GM23338 (cell line): ENCODE data around the gene DIAPH3. TPM values are rescaled to one million over a fixed set of nuclear protein-coding genes. Genes with fewer than 3 reads are reported as not detected.

ENCODE experiments used
- ATAC-seq: fragments of 200-7000 bp; cut with Tn5 transposase; 3 replicates; pipeline ENCODE4 v1.9.1; 2020
- DNase-seq: peaks from one replicate; pipeline ENCODE4 v3.0.0-alpha.2; 2015; ENCODE audit warnings: low spot score
- H2AFZ ChIP-seq: fragments of 200-600 bp; sonication (generic); 2 replicates; pipeline ENCODE4 v1.8.0; 2016; ENCODE audit warnings: antibody characterized with exemption, mild to moderate bottlenecking, moderate library complexity
- H3F3A ChIP-seq: fragments of 200-600 bp; sonication (generic); replicated peaks from 2 replicates; pipeline ENCODE4 v1.8.0; 2017; ENCODE audit warnings: antibody characterized with exemption, mixed run types, low read depth
- H3K27ac ChIP-seq: fragments of 200-600 bp; sonication (generic); 2 replicates; pipeline ENCODE4 v1.6.1; 2016; ENCODE audit warnings: low read depth
- H3K27me3 ChIP-seq: fragments of 200-600 bp; sonication (generic); 2 replicates; pipeline ENCODE4 v1.8.0; 2016; ENCODE audit warnings: mild to moderate bottlenecking, mixed run types, moderate library complexity; ENCODE audit not compliant: insufficient read depth
- H3K36me3 ChIP-seq: fragments of 200-600 bp; sonication (generic); 2 replicates; pipeline ENCODE4 v1.8.0; 2016; ENCODE audit warnings: mild to moderate bottlenecking; ENCODE audit not compliant: insufficient read depth
- H3K4me1 ChIP-seq: fragments of 200-600 bp; sonication (generic); 2 replicates; pipeline ENCODE4 v1.8.0; 2016; ENCODE audit warnings: mild to moderate bottlenecking, moderate library complexity; ENCODE audit not compliant: insufficient read depth
- H3K4me2 ChIP-seq: fragments of 200-600 bp; sonication (generic); 2 replicates; pipeline ENCODE4 v1.7.1; 2017; ENCODE audit warnings: mixed run types
- H3K4me3 ChIP-seq: fragments of 200-600 bp; sonication (generic); 2 replicates; pipeline ENCODE4 v1.6.1; 2016; ENCODE audit warnings: mixed run types
- H3K79me2 ChIP-seq: fragments of 200-600 bp; sonication (generic); replicated peaks from 2 replicates; pipeline ENCODE4 v1.8.0; 2017; ENCODE audit warnings: mild to moderate bottlenecking; ENCODE audit not compliant: insufficient read depth
- H3K9me2 ChIP-seq: fragments of 200-600 bp; sonication (generic); 2 replicates; pipeline ENCODE4 v1.8.0; 2017; ENCODE audit not compliant: insufficient read depth
- H4K20me1 ChIP-seq: fragments of 200-600 bp; sonication (generic); replicated peaks from 2 replicates; pipeline ENCODE4 v1.8.0; 2017; ENCODE audit warnings: mild to moderate bottlenecking; ENCODE audit not compliant: insufficient read depth
- H3K27ac Mint-ChIP-seq: 2 replicates; pipeline ENCODE4 v1.8.0; 2020; ENCODE audit warnings: inconsistent platforms, mild to moderate bottlenecking, moderate library complexity, mixed read lengths
- H3K27me3 Mint-ChIP-seq: 3 replicates; pipeline ENCODE4 v1.8.0; 2022; ENCODE audit warnings: low read depth, mild to moderate bottlenecking, moderate library complexity, mixed read lengths, inconsistent platforms; ENCODE audit not compliant: insufficient read depth, poor library complexity
- H3K36me3 Mint-ChIP-seq: 3 replicates; pipeline ENCODE4 v1.8.0; 2021; ENCODE audit warnings: low read depth, mild to moderate bottlenecking, inconsistent platforms, moderate library complexity, mixed read lengths
- H3K4me1 Mint-ChIP-seq: 3 replicates; pipeline ENCODE4 v1.8.0; 2020; ENCODE audit warnings: mild to moderate bottlenecking, inconsistent platforms, mixed read lengths
- H3K4me3 Mint-ChIP-seq: 3 replicates; pipeline ENCODE4 v1.8.0; 2021; ENCODE audit warnings: moderate library complexity, mild to moderate bottlenecking, inconsistent platforms, mixed read lengths
- H3K9me3 Mint-ChIP-seq: 3 replicates; pipeline ENCODE4 v1.8.0; 2020; ENCODE audit warnings: moderate library complexity, mild to moderate bottlenecking, inconsistent platforms, mixed read lengths
- CREB1 ChIP-seq: fragments of 250-450 bp; sonication (Bioruptor Pico); IDR thresholded peaks from 2 replicates; pipeline ENCODE4 v1.5.0; 2020; ENCODE audit warnings: low read depth, mild to moderate bottlenecking, moderate library complexity
- STAT1 ChIP-seq: IDR thresholded peaks from one replicate; pipeline ENCODE4 v1.6.1; 2016; ENCODE audit warnings: antibody characterized with exemption; ENCODE audit not compliant: unreplicated experiment
- ZNF114 ChIP-seq: fragments of 250-450 bp; sonication (Bioruptor Pico); IDR thresholded peaks from 2 replicates; pipeline ENCODE4 v1.5.0; 2020; ENCODE audit warnings: mild to moderate bottlenecking, moderate library complexity
- ZNF462 ChIP-seq: fragments of 250-450 bp; sonication (Bioruptor Pico); IDR thresholded peaks from 2 replicates; pipeline ENCODE4 v1.5.0; 2020; ENCODE audit warnings: mild to moderate bottlenecking, moderate library complexity
- polyA plus RNA-seq: library from polyadenylated mRNA; unstranded; fragments of >200 nt; fragmentation: Nextera tagmentation; extraction: Ambion mirVana; gene quantifications from 2 replicates; pipeline ENCODE4 v1.2.1, GENCODE V29; 2016
- total RNA-seq: library from RNA; depleted of rRNA; stranded (reverse); fragments of >200 nt; shearing (Covaris generic); gene quantifications from 2 replicates; pipeline ENCODE4 v1.2.3, GENCODE V29; 2014

The DIAPH3 gene
- total and polyA plus RNA-seq, 2 experiments from 2014 or later: 23.4 to 30.2 TPM

- TF ChIP-seq ZNF462: no peak
- no peak for TF ChIP-seq ZNF114 (CRISPR knock-in tag)
These were observed 55.1 kb downstream of the DIAPH3 start (continued) for GRCh38 chr13:60108589-60108988.

DNA sequence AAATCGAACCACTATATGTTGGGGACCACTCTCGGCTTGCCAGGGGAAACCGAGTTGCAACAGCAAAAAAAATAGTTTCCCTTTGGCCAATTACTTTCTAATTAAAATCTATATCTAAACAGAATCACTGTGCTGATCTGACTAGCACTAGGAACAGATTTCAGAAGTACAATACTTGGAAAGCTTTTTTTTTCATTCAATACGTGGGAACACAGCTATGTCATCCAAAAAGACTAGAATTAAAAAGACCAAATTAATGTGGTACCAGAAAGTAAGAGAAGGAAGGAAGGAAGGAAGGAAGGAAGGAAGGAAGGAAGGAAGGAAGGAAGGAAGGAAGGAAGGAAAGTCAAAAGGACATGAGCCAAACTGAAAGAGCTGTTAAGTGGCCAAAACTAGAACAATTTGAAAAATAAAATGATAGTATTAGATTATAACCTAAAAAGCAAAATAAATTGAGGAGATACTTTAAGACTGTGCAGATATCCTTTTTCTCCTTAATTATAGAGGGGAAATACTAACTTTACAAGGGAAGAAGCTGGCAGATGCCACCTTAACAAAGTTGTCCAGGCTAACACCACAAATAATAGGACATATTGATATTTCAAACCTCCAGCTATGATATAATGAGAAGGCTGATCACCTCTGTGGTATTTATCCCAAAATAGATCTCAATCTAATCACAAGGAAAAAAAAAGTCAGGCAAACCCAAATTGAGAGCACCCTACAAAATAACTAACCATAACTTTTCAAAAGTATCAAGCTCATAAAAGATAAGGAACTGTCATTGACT is 63.9 kb downstream of the DIAPH3 start:
- DNase-seq: no peak
- Histone ChIP-seq H3K27me3 (no peaks in the 10 kb centered on the region), H3K4me2 (no peak overlapping the region), H3K4me3 (no peak overlapping the region), H4K20me1 (no peaks in the 10 kb centered on the region), H3K4me1 (peaks cover 5% of the 10 kb centered on the region; the same call in 1 of the 2 replicates), H2AFZ (no peak overlapping the region), H3K9me2 (0 out of 2 replicates have a peak, but pooled peaks cover 3% of the 10 kb centered on the region), H3F3A (no peaks in the 10 kb centered on the region), H3K79me2 (peaks cover 59% of the 10 kb centered on the region), H3K36me3 (no peaks in the 10 kb centered on the region), H3K27ac (no peak overlapping the region)
- H3K27me3 Mint-ChIP-seq: peaks cover 3% of the 10 kb centered on the region
- H3K36me3 Mint-ChIP-seq: peaks cover 8% of the 10 kb centered on the region
- H3K9me3 Mint-ChIP-seq: no peaks in the 10 kb centered on the region
- 0 out of 2 replicates have a peak overlapping the region, but pooled peaks have one; percentile 41 for H3K27ac Mint-ChIP-seq
- H3K4me3 Mint-ChIP-seq: no peak overlapping the region
- no peak for ATAC-seq
- no peak for TF ChIP-seq CREB1
- TF ChIP-seq STAT1: no peak
- no peak for TF ChIP-seq ZNF462
- peaks cover 16% of the 10 kb centered on the region for H3K4me1 Mint-ChIP-seq
